ENCODE measurements around the gene GPR26.

GPR26 gene

GRCh38 chr10:123649676-123650075, 16.5 kb upstream of the GPR26 start:
- H3K4me3 ChIP-seq (ENCODE audit: low read depth, low read length) = no peak overlapping the region
- H3K9ac ChIP-seq (ENCODE audit: low read depth, low read length) = no peak overlapping the region
- peaks cover 3% of the 10 kb centered on the region for H3K27me3 ChIP-seq (ENCODE audit: control insufficient read depth, insufficient read depth, low read length)
- H3K9me3 ChIP-seq (ENCODE audit: control insufficient read depth, insufficient read depth, low read length) = no peaks in the 10 kb centered on the region
- H3K36me3 ChIP-seq (ENCODE audit: control insufficient read depth, insufficient read depth, low read length) = no peaks in the 10 kb centered on the region
- no peaks in the 10 kb centered on the region for H3K4me1 ChIP-seq (ENCODE audit: control insufficient read depth, insufficient read depth, low read length)

- H3K4me1 ChIP-seq (ENCODE audit: control insufficient read depth, insufficient read depth, low read length) = peaks cover 4% of the 10 kb centered on the region
- no peaks in the 10 kb centered on the region for H3K36me3 ChIP-seq (ENCODE audit: control insufficient read depth, insufficient read depth, low read length)
- no peak overlapping the region for H3K9ac ChIP-seq (ENCODE audit: low read depth, low read length)
- no peaks in the 10 kb centered on the region for H3K9me3 ChIP-seq (ENCODE audit: control insufficient read depth, insufficient read depth, low read length)
- H3K27me3 ChIP-seq (ENCODE audit: control insufficient read depth, insufficient read depth, low read length) = no peaks in the 10 kb centered on the region
- no peak overlapping the region for H3K4me3 ChIP-seq (ENCODE audit: low read depth, low read length)
Observed at GRCh38 chr10:123651421-123652047, 14.6 kb upstream of the GPR26 start.

DNA sequence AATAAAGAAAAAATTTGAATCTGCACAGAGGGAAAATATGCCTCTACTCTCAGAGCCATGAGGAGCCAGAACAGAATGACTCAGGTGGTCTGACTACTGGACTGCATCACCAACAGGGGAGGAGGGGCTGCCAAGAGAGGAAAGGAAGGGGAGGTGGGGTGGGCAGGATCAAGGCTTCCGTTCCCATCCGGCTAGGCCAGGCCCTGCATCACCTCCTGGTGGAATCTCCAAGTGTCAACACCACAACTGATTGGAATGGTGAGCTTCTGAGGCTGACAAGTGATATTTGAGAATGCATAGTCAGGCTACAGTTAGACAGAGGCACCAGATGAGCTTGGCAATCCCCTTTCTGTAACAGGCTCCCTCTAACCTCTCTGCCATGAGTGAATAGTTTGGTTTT, 10.4 kb upstream of the GPR26 start:
- Histone ChIP-seq H3K9me3 (ENCODE audit: control insufficient read depth, insufficient read depth, low read length) (no peaks in the 10 kb centered on the region), H3K4me1 (ENCODE audit: control insufficient read depth, insufficient read depth, low read length) (peaks cover 4% of the 10 kb centered on the region), H3K36me3 (ENCODE audit: control insufficient read depth, insufficient read depth, low read length) (no peaks in the 10 kb centered on the region), H3K27me3 (ENCODE audit: control insufficient read depth, insufficient read depth, low read length) (no peaks in the 10 kb centered on the region), H3K9ac (ENCODE audit: low read depth, low read length) (no peak overlapping the region), H3K4me3 (ENCODE audit: low read depth, low read length) (no peak overlapping the region)

GRCh38 chr10:123663522-123663921, 2.6 kb upstream of the GPR26 start:
- H3K4me3 ChIP-seq (ENCODE audit: low read depth, low read length) = no peak overlapping the region
- peaks cover 45% of the 10 kb centered on the region for H3K27me3 ChIP-seq (ENCODE audit: control insufficient read depth, insufficient read depth, low read length)
- no peaks in the 10 kb centered on the region for H3K36me3 ChIP-seq (ENCODE audit: control insufficient read depth, insufficient read depth, low read length)
- no peaks in the 10 kb centered on the region for H3K9me3 ChIP-seq (ENCODE audit: control insufficient read depth, insufficient read depth, low read length)
- H3K4me1 ChIP-seq (ENCODE audit: control insufficient read depth, insufficient read depth, low read length) = peaks cover 3% of the 10 kb centered on the region
- H3K9ac ChIP-seq (ENCODE audit: low read depth, low read length) = no peak overlapping the region

- peak overlapping the region; percentile 39 for H3K4me3 ChIP-seq (ENCODE audit: low read depth, low read length)
- no peaks in the 10 kb centered on the region for H3K9me3 ChIP-seq (ENCODE audit: control insufficient read depth, insufficient read depth, low read length)
- H3K36me3 ChIP-seq (ENCODE audit: control insufficient read depth, insufficient read depth, low read length) = no peaks in the 10 kb centered on the region
- H3K27me3 ChIP-seq (ENCODE audit: control insufficient read depth, insufficient read depth, low read length) = peaks cover 52% of the 10 kb centered on the region
- H3K9ac ChIP-seq (ENCODE audit: low read depth, low read length) = no peak overlapping the region
- H3K4me1 ChIP-seq (ENCODE audit: control insufficient read depth, insufficient read depth, low read length) = peaks cover 3% of the 10 kb centered on the region
Observed at GRCh38 chr10:123665491-123666286, 466 bp upstream of the GPR26 start.

DNA sequence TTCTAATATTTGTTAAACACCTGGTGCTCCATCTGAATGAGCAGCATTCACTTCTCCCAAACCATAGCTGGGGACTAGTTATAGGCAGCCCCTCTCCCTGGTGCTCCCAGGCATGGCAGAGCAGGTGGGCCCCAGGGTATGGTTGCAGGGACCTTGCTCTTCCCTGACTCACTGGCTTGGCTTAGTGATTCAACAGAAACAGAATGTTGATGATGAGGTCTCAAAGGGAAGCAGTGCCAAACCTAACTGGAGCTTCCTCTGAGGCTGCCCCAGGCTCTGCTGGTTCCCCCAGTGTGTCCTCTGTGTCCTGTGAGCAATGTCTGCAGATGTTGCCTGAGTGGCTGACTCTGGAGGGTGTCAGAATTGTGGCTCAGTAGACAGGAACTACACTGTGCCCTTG, 3.7 kb downstream of the GPR26 start:
- Histone ChIP-seq H3K36me3 (ENCODE audit: control insufficient read depth, insufficient read depth, low read length) (no peaks in the 10 kb centered on the region), H3K4me1 (ENCODE audit: control insufficient read depth, insufficient read depth, low read length) (no peaks in the 10 kb centered on the region), H3K4me3 (ENCODE audit: low read depth, low read length) (no peak overlapping the region), H3K9ac (ENCODE audit: low read depth, low read length) (no peak overlapping the region), H3K27me3 (ENCODE audit: control insufficient read depth, insufficient read depth, low read length) (peaks cover 41% of the 10 kb centered on the region), H3K9me3 (ENCODE audit: control insufficient read depth, insufficient read depth, low read length) (no peaks in the 10 kb centered on the region)

GRCh38 chr10:123673198-123673597, 7.0 kb downstream of the GPR26 start:
- peaks cover 10% of the 10 kb centered on the region for H3K27me3 ChIP-seq (ENCODE audit: control insufficient read depth, insufficient read depth, low read length)
- H3K9me3 ChIP-seq (ENCODE audit: control insufficient read depth, insufficient read depth, low read length) = no peaks in the 10 kb centered on the region
- no peak overlapping the region for H3K4me3 ChIP-seq (ENCODE audit: low read depth, low read length)
- no peak overlapping the region for H3K9ac ChIP-seq (ENCODE audit: low read depth, low read length)
- no peaks in the 10 kb centered on the region for H3K36me3 ChIP-seq (ENCODE audit: control insufficient read depth, insufficient read depth, low read length)
- H3K4me1 ChIP-seq (ENCODE audit: control insufficient read depth, insufficient read depth, low read length) = no peaks in the 10 kb centered on the region

GRCh38 chr10:123674741-123675140, 8.6 kb downstream of the GPR26 start:
- Histone ChIP-seq H3K4me3 (ENCODE audit: low read depth, low read length) (no peak overlapping the region), H3K9ac (ENCODE audit: low read depth, low read length) (no peak overlapping the region), H3K36me3 (ENCODE audit: control insufficient read depth, insufficient read depth, low read length) (no peaks in the 10 kb centered on the region), H3K4me1 (ENCODE audit: control insufficient read depth, insufficient read depth, low read length) (no peaks in the 10 kb centered on the region), H3K9me3 (ENCODE audit: control insufficient read depth, insufficient read depth, low read length) (no peaks in the 10 kb centered on the region), H3K27me3 (ENCODE audit: control insufficient read depth, insufficient read depth, low read length) (no peaks in the 10 kb centered on the region)

- Histone ChIP-seq H3K4me1 (ENCODE audit: control insufficient read depth, insufficient read depth, low read length) (no peaks in the 10 kb centered on the region), H3K36me3 (ENCODE audit: control insufficient read depth, insufficient read depth, low read length) (no peaks in the 10 kb centered on the region), H3K9me3 (ENCODE audit: control insufficient read depth, insufficient read depth, low read length) (no peaks in the 10 kb centered on the region), H3K27me3 (ENCODE audit: control insufficient read depth, insufficient read depth, low read length) (no peaks in the 10 kb centered on the region), H3K4me3 (ENCODE audit: low read depth, low read length) (no peak overlapping the region), H3K9ac (ENCODE audit: low read depth, low read length) (no peak overlapping the region)
Observed at GRCh38 chr10:123675811-123676210, 9.7 kb downstream of the GPR26 start.

- Histone ChIP-seq H3K4me3 (ENCODE audit: low read depth, low read length) (no peak overlapping the region), H3K9ac (ENCODE audit: low read depth, low read length) (no peak overlapping the region), H3K4me1 (ENCODE audit: control insufficient read depth, insufficient read depth, low read length) (no peaks in the 10 kb centered on the region), H3K36me3 (ENCODE audit: control insufficient read depth, insufficient read depth, low read length) (no peaks in the 10 kb centered on the region), H3K9me3 (ENCODE audit: control insufficient read depth, insufficient read depth, low read length) (no peaks in the 10 kb centered on the region), H3K27me3 (ENCODE audit: control insufficient read depth, insufficient read depth, low read length) (no peaks in the 10 kb centered on the region)
Observed at GRCh38 chr10:123677556-123677955, 11.4 kb downstream of the GPR26 start.

DNA sequence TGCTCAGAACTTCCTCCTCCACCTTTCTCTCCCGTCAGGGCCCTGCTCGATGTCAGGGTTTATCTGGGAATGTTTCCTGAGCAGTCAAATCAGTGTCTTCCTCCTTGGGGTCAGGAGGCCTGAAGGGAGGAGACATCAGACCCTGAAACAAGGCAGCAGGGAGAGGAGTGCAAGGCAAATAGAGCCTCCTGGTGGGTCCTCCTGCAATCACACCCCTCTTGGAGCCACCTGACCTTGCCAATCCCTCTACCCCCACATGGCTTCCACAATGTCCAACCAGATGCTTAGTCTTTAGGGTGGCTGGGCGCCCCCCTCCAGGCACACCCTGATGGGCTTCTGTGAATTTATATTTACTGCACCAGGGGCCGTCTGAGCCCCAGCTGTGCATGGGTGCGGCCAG, 12.2 kb downstream of the GPR26 start:
- H3K36me3 ChIP-seq (ENCODE audit: control insufficient read depth, insufficient read depth, low read length) = no peaks in the 10 kb centered on the region
- no peaks in the 10 kb centered on the region for H3K27me3 ChIP-seq (ENCODE audit: control insufficient read depth, insufficient read depth, low read length)
- H3K9ac ChIP-seq (ENCODE audit: low read depth, low read length) = no peak overlapping the region

GRCh38 chr10:123681285-123681684, 15.1 kb downstream of the GPR26 start:
- H3K9ac ChIP-seq (ENCODE audit: low read depth, low read length) = no peak overlapping the region
- no peak overlapping the region for H3K4me3 ChIP-seq (ENCODE audit: low read depth, low read length)
- H3K9me3 ChIP-seq (ENCODE audit: control insufficient read depth, insufficient read depth, low read length) = no peaks in the 10 kb centered on the region
- no peaks in the 10 kb centered on the region for H3K36me3 ChIP-seq (ENCODE audit: control insufficient read depth, insufficient read depth, low read length)
- no peaks in the 10 kb centered on the region for H3K4me1 ChIP-seq (ENCODE audit: control insufficient read depth, insufficient read depth, low read length)
- H3K27me3 ChIP-seq (ENCODE audit: control insufficient read depth, insufficient read depth, low read length) = no peaks in the 10 kb centered on the region

More for the DNA sequence above, 12.2 kb downstream of the GPR26 start:
- Histone ChIP-seq H3K4me3 (ENCODE audit: low read depth, low read length) (no peak overlapping the region), H3K4me1 (ENCODE audit: control insufficient read depth, insufficient read depth, low read length) (no peaks in the 10 kb centered on the region), H3K9me3 (ENCODE audit: control insufficient read depth, insufficient read depth, low read length) (no peaks in the 10 kb centered on the region)
